Stimulated activated naive B cell treated with anti-CD40 and anti-IgM and Interleukin-4, amounts not matched to agents 10 μg/mL and 1 μg/mL and 100 μg/mL, for 72 hours (primary cell): ENCODE measurements around the gene RAPSN.

ENCODE experiments used
- ATAC-seq, 2 donors: fragments of 150-1000 bp; cut with Tn5 transposase; replicated peaks; 2 replicates each; pipeline ENCODE4 v1.10.0; 2021; ENCODE audit warnings: moderate library complexity in 1 of 2
- DNase-seq: peaks from one replicate; pipeline ENCODE4 v3.0.0; 2021
- H3K27ac Mint-ChIP-seq: one replicate; pipeline ENCODE4 v1.8.0; 2022; ENCODE audit warnings: mild to moderate bottlenecking, mixed read lengths
- H3K27me3 Mint-ChIP-seq, 2 donors: one replicate each; pipeline ENCODE4 v1.8.0; 2022; ENCODE audit warnings: mixed read lengths in 2 of 2
- H3K36me3 Mint-ChIP-seq, 2 donors: one replicate each; pipeline ENCODE4 v1.8.0; 2022; ENCODE audit warnings: mixed read lengths in 2 of 2, mild to moderate bottlenecking in 1 of 2
- H3K4me1 Mint-ChIP-seq, 2 donors: one replicate each; pipeline ENCODE4 v1.8.0; 2022; ENCODE audit warnings: mixed read lengths in 2 of 2, mild to moderate bottlenecking in 1 of 2
- H3K4me3 Mint-ChIP-seq, 2 donors: one replicate each; pipeline ENCODE4 v1.8.0; 2022; ENCODE audit warnings: mild to moderate bottlenecking in 2 of 2, mixed read lengths in 2 of 2, moderate library complexity in 1 of 2
- H3K9me3 Mint-ChIP-seq, 2 donors: one replicate each; pipeline ENCODE4 v1.8.0; 2022; ENCODE audit warnings: mixed read lengths in 2 of 2, mild to moderate bottlenecking in 1 of 2

Gene RAPSN

DNA sequence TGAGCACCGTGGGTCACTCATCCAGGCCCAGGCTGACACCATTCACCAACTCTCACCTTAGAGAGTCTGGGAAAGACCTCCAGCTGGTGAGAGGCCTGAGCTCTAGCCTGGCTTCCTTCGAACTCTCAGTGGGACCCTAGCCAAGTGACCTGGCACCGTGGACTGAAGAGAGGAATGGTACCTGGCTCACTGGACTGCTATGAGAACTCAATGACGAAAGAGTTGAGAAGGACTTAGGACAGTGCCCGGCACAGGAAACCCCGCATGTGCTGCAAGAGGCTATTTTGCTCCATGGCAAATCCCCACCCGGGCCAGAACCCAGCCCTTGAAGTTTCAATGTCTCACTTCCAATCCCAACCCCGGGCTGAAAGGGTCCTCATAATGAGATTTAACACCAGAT, 605 bp upstream of the RAPSN start:
- H3K27ac Mint-ChIP-seq, result no peak overlapping the region

DNA sequence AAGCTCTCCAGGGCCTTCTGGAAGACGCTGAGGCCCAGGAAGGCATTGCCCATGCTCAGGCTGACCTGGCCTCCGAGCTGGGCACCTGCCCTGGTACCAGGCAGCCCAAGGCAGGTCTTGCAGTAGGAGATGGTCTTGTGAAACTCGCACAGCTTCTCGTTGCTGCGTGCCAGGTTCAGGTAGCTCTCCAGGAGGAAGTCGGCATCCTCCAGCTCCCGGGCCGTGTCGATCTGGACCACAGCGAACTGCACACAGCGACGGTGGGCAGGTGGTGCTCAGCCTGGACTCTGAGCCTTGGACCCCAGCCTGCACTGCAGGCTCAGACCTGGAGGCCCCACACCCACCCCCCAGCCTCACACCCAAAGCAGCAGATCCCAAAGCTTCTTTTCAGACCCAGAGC, 1.0 kb downstream of the RAPSN start:
- Mint-ChIP-seq H3K36me3 (peaks cover 2 to 9% of the 10 kb centered on the region in 2 donors), H3K27me3 (no peaks in the 10 kb centered on the region), H3K9me3 (no peaks in the 10 kb centered on the region), H3K27ac (no peak overlapping the region), H3K4me3 (no peak overlapping the region), H3K4me1 (peaks cover 0 to 2% of the 10 kb centered on the region in 2 donors)
- ATAC-seq, result no peak
- DNase-seq, result no peak

More for the DNA sequence above, 605 bp upstream of the RAPSN start:
- no peak for DNase-seq
- Mint-ChIP-seq H3K27me3 (no peaks in the 10 kb centered on the region), H3K4me3 (no peak overlapping the region), H3K36me3 (peaks cover 7 to 15% of the 10 kb centered on the region in 2 donors), H3K4me1 (peaks cover 5 to 7% of the 10 kb centered on the region in 2 donors), H3K9me3 (peaks cover 0 to 2% of the 10 kb centered on the region in 2 donors)
- ATAC-seq, result no peak

DNA sequence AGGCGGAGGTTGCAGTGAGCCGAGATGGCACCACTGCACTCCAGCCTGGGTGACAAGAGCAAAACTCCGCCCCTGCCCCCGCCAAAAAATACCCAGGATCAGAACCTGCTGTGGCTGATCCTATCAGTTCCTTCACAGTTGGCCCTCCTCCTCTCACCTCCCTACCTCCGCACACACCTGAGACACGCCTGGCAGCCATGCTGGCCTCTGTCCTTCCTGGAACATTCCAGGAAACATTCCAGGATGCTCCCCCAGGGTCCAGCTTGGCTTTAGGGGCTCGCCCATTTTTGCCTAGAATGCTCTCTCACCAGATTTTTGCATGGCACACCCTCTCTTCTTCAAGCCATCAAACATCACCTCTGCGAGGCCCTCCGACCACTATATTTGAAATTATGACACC, 2.1 kb downstream of the RAPSN start:
- ATAC-seq (no peak), DNase-seq (no peak)
- Mint-ChIP-seq H3K27me3 (no peaks in the 10 kb centered on the region), H3K4me1 (no peaks in the 10 kb centered on the region), H3K4me3 (no peak overlapping the region), H3K36me3 (peaks cover 2 to 9% of the 10 kb centered on the region in 2 donors), H3K9me3 (no peaks in the 10 kb centered on the region), H3K27ac (no peak overlapping the region)

DNA sequence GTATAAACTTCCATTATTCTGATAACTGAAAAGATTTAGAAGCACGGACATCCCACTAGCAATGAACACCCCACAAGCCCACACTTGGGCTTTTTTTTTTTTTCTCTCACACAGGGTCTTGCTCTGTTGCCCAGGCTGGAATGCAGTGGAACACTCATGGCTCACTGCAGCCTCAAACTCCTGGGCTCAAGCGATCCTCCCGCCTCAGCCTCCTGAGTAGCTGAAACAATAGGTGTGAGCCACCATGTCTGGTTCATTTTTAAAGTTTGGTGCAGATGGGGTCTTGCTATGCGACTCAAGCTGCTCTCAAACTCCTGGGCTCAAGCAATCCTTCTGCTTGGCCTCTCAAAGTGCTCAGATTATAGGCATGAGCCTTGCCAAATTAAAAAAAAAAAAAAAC, 3.1 kb downstream of the RAPSN start:
- no peaks in the 10 kb centered on the region for H3K4me1 Mint-ChIP-seq
- no peaks in the 10 kb centered on the region for H3K9me3 Mint-ChIP-seq
- H3K27me3 Mint-ChIP-seq, result no peaks in the 10 kb centered on the region
- H3K36me3 Mint-ChIP-seq, result peaks cover 2 to 9% of the 10 kb centered on the region in 2 donors
- H3K4me3 Mint-ChIP-seq, result no peak overlapping the region
- ATAC-seq, result no peak
- H3K27ac Mint-ChIP-seq, result no peak overlapping the region
- no peak for DNase-seq

DNA sequence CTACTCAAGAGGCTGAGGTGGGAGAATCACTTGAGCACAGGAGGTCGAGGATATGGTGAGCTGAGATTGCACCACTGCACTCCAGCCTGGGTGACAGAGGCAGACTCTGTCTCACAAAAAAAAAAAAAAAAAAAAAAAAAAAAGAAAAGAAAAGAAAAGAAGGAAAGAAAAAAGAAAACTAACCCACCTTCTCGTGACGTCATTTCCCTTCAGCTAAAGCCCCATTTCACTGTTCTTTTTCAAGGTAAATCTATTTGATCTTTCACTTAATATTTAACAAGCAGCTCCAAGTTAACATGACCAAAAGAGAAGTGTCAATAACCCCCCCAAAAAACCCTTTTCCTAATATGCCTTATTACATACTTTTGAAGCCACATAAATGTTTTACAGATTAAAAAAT, 5.1 kb downstream of the RAPSN start:
- DNase-seq (no peak), ATAC-seq (no peak)
- H3K27me3 Mint-ChIP-seq, result no peaks in the 10 kb centered on the region
- peaks cover 2 to 9% of the 10 kb centered on the region in 2 donors for H3K36me3 Mint-ChIP-seq
- no peaks in the 10 kb centered on the region for H3K4me1 Mint-ChIP-seq
- no peak overlapping the region for H3K27ac Mint-ChIP-seq
- no peaks in the 10 kb centered on the region for H3K9me3 Mint-ChIP-seq
- H3K4me3 Mint-ChIP-seq, result no peak overlapping the region

DNA sequence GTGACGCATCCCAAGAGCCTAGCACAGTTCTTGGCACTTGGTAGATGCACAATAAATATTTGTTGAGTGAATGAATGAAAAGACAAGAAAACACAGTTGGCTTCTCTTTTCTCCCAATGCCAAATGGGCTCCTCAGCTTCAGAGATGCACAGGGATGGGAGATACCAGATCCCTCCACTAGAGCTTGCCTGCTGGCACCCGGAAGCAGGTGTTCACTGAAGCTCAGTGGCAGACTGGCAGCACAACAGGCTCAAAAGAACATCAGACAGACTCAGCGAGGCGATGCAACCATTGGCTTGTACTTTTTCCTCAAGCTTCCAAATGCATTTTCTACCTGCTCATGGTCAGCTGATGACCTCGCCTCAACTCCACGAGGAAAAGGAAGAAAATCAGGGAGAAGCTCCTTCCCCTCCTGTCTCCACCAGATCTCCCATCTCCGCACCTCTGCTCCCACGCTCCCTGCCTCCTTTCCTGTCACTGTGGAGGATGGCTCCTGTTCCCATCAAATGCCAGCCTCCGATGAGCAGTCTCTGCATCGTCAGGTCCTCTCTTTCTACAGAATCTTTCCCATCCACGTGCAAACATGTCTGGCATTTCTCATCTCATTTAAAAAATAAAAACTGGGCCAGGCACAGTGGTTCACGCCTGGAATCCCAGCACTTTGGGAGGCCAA, 5.8 kb downstream of the RAPSN start:
- peaks cover 1 to 9% of the 10 kb centered on the region in 2 donors for H3K36me3 Mint-ChIP-seq
- ATAC-seq (no peak), DNase-seq (no peak)
- H3K4me3 Mint-ChIP-seq, result no peak overlapping the region
- no peaks in the 10 kb centered on the region for H3K9me3 Mint-ChIP-seq
- H3K4me1 Mint-ChIP-seq, result no peaks in the 10 kb centered on the region
- H3K27me3 Mint-ChIP-seq, result no peaks in the 10 kb centered on the region
- H3K27ac Mint-ChIP-seq, result no peak overlapping the region

DNA sequence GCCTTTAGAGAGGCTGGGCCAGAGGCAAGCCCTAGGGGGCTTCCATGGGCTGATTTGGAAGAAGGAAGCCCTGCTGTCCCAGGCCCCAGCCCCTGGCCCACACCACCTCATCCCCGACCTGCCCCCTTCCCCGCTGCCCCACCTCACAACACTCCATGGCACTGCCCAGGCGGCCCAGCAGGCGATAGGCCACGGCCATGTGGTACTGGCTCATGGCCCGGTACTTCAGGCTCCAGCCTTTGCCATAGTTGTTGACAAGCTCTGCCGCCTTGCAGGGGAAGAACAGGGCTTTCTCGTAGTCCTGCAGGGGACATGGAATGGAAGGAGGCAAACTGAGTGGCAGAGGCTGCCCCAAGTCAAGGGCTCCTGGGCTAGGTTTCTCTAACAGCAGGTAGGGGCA, 6.4 kb downstream of the RAPSN start:
- no peaks in the 10 kb centered on the region for H3K27me3 Mint-ChIP-seq
- DNase-seq, result no peak
- H3K9me3 Mint-ChIP-seq, result no peaks in the 10 kb centered on the region

DNA sequence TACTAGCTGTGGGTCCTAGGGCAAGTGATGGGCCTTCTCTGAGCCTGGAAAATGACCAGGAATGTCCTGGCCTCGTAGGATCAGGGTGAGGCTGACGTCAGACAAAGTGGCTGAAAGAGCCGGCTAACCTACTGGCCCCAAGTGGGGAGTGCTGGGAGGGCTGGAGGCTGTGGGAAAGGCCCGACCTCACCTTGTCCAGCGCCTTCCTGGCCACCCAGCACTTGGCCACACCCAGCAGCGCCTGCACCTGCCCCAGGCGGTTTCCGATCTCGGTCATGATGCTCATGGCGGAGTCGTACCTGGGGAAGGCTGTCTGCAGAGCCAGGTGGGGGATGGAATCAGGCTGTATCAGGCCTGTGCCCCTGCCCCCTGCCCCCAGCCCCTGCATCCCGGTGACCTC, 7.5 kb downstream of the RAPSN start:
- H3K36me3 Mint-ChIP-seq, result no peaks in the 10 kb centered on the region
- H3K4me3 Mint-ChIP-seq, result no peak overlapping the region
- no peaks in the 10 kb centered on the region for H3K9me3 Mint-ChIP-seq
- H3K27me3 Mint-ChIP-seq, result no peaks in the 10 kb centered on the region
- ATAC-seq, result no peak
- no peak for DNase-seq
- no peak overlapping the region for H3K27ac Mint-ChIP-seq
- H3K4me1 Mint-ChIP-seq, result no peaks in the 10 kb centered on the region

More for the DNA sequence above, 6.4 kb downstream of the RAPSN start:
- no peak overlapping the region for H3K27ac Mint-ChIP-seq
- H3K4me3 Mint-ChIP-seq, result no peak overlapping the region
- peaks cover 1 to 7% of the 10 kb centered on the region in 2 donors for H3K36me3 Mint-ChIP-seq
- H3K4me1 Mint-ChIP-seq, result no peaks in the 10 kb centered on the region
- ATAC-seq, result no peak

DNA sequence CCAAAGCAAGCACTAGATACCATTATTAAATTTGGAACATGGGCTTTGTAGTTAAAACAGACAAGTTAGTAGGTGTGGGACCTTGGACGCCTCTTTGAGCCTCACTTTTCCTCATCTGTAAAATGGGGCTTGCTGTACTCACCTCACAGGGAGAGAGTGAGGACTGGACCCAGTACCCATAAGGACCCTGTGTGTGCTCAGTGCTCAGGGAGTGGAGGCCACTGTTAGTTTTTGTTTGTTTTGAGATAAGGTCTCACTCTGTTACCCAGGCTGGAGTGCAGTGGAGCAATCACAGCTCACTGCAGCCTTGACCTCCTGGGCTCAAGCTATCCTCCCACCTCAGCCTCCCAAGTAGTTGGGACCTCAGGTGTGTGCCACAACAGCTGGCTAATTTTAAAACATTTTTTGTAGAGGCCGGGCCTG, 8.9 kb downstream of the RAPSN start:
- Mint-ChIP-seq H3K9me3 (no peaks in the 10 kb centered on the region), H3K4me1 (no peaks in the 10 kb centered on the region), H3K27ac (no peak overlapping the region), H3K27me3 (no peaks in the 10 kb centered on the region), H3K4me3 (no peak overlapping the region), H3K36me3 (no peaks in the 10 kb centered on the region)
- DNase-seq, result no peak
- ATAC-seq, result no peak

DNA sequence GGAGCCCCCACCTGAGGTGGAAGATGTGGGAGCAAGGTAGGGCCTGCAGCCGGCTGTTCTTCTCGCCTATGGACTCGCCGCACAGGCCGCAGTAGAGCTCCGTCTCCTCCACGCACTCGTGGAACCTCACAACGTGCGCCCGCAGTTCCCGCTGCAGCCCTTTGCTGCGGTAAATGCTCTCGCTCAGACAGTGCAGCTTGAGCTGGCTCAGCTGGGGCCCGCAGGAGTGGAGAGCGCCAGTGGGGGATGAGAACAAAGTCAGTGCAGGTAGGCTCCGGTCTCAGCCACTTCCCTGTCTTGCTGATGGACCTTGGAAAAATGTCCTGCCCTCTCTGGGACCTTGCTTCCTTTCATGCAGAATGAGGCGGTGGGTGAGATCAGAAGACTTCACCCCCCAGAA, 10.2 kb downstream of the RAPSN start:
- no peaks in the 10 kb centered on the region for H3K9me3 Mint-ChIP-seq
- no peak for DNase-seq
- no peaks in the 10 kb centered on the region for H3K4me1 Mint-ChIP-seq
- H3K4me3 Mint-ChIP-seq, result no peak overlapping the region
- H3K27me3 Mint-ChIP-seq, result no peaks in the 10 kb centered on the region
- no peaks in the 10 kb centered on the region for H3K36me3 Mint-ChIP-seq
- H3K27ac Mint-ChIP-seq, result no peak overlapping the region
- no peak for ATAC-seq

DNA sequence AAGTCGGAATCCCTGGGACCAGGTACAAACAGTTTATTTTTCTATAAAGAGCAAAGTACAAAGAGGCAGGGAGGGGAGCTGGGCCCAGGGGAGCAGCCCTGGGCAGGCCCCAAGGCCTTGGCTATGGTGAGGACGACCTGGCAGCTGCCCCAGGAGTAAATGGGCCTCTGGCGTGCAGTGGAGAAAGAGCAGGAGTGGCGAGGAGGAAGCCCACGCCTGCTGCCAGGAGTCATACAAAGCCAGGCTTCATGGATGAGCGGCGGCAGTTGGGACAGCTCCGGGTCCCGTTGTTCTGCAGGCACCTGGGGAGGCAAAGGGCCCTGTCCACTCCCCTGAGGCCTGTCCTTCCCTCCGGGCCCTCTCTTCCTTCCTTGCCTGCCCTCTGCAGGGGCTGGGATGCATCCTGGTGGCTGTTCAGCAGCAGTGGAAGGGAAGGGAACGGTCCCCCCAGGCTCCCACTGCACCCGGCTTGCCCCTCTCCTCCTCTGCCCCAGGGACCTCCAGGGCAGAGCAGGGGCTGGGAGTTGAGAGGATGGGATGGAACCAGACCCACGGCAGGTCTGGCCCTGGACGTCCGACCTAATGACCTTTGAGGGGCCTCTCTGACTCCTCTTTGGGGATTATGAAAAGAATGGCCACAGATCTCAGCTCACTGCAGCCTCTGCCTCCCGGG, 11.1 kb downstream of the RAPSN start:
- DNase-seq (no peak), ATAC-seq (no peak)
- H3K27me3 Mint-ChIP-seq, result no peaks in the 10 kb centered on the region
- no peaks in the 10 kb centered on the region for H3K36me3 Mint-ChIP-seq
- no peaks in the 10 kb centered on the region for H3K9me3 Mint-ChIP-seq
- no peaks in the 10 kb centered on the region for H3K4me1 Mint-ChIP-seq
- H3K27ac Mint-ChIP-seq, result no peak overlapping the region
- no peak overlapping the region for H3K4me3 Mint-ChIP-seq

DNA sequence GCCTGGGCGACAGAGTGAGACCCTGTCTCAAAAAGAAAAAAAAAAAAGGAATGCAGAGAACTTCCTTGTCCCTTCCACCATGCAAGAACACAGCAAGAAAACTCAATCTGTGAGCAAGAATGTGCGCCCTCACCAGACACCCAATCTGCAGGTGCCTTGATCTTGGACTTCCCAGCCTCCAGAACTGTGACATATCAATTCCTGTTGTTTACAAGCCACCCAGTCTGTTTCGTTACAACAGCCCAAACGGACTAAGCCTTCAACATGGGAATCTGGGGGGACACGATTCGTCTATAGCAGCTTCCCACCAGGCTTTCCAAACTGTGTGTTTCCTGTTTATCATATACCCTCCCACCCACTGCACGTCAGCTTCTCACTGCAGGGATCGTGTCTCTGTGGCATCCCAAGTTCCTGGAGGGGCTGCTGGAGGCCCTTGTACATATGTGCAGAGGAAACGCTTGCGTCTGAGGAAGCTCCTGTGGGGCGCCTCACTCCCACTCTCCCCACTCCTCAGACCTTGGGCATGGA, 11.7 kb downstream of the RAPSN start:
- H3K36me3 Mint-ChIP-seq, result no peaks in the 10 kb centered on the region
- ATAC-seq (no peak), DNase-seq (no peak)
- no peak overlapping the region for H3K4me3 Mint-ChIP-seq
- H3K27ac Mint-ChIP-seq, result no peak overlapping the region
- H3K4me1 Mint-ChIP-seq, result no peaks in the 10 kb centered on the region
- no peaks in the 10 kb centered on the region for H3K27me3 Mint-ChIP-seq
- no peaks in the 10 kb centered on the region for H3K9me3 Mint-ChIP-seq

DNA sequence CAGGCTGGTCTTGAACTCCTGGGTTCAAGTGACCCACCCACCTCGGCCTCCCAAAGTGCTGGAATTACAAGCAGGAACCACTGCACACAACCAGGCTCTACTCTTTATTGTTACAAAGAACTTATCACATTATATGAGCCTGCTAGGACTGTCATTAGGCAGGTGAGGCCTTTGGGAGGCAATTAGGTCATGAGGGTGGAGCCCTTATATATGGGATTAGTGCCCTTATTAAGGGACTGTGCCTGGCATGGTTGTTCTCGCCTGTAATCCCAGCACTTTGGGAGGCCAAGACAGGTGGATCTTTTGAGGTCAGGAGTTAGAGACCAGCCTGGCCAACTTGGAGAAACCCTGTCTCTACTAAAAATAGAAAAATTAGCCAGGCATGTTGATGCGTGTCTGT, 12.2 kb downstream of the RAPSN start:
- Mint-ChIP-seq H3K4me3 (no peak overlapping the region), H3K36me3 (no peaks in the 10 kb centered on the region), H3K27ac (no peak overlapping the region), H3K27me3 (no peaks in the 10 kb centered on the region), H3K4me1 (no peaks in the 10 kb centered on the region), H3K9me3 (no peaks in the 10 kb centered on the region)
- DNase-seq (no peak), ATAC-seq (no peak)

DNA sequence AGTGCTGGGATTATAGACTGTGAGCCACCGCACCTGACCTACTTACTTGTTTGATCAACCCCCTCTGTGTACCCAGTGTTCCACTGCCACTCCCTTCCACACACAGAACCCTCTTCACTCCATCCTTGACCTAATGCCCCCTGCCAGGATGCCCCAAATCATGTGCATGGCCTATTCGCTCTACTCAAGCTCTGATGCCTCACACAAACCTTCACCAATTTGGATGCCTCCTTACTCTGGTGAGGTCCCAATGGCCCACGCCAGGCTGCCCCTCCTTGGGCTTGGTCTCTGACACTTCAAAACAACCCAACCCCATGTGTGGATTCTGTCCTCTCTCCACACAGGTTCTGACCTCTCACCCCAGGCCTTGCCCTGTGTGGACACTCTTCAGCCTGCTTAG, 13.2 kb downstream of the RAPSN start:
- H3K9me3 Mint-ChIP-seq, result no peaks in the 10 kb centered on the region
- H3K27ac Mint-ChIP-seq, result no peak overlapping the region
- no peaks in the 10 kb centered on the region for H3K4me1 Mint-ChIP-seq
- no peak overlapping the region for H3K4me3 Mint-ChIP-seq
- no peaks in the 10 kb centered on the region for H3K27me3 Mint-ChIP-seq
- DNase-seq, result no peak
- ATAC-seq, result no peak
- no peaks in the 10 kb centered on the region for H3K36me3 Mint-ChIP-seq
